GM12891 (cell line): ENCODE results near the gene DNMT3B.

Experiments
- PAX5 ChIP-seq: IDR thresholded peaks from 2 replicates; pipeline ENCODE4 v1.6.1; 2011; ENCODE audit warnings: low read length, moderate library complexity, mild to moderate bottlenecking; ENCODE audit not compliant: insufficient read depth, severe bottlenecking
- POLR2A ChIP-seq: IDR thresholded peaks from 2 replicates; pipeline ENCODE4 v1.6.1; 2011; ENCODE audit warnings: low read depth, low read length, control low read depth
- POLR2AphosphoS5 ChIP-seq: IDR thresholded peaks from 2 replicates; pipeline ENCODE4 v1.6.1; 2011; ENCODE audit warnings: low read depth, low read length, control low read depth
- SPI1 ChIP-seq: IDR thresholded peaks from 2 replicates; pipeline ENCODE4 v1.6.1; 2011; ENCODE audit warnings: low read depth, low read length, control low read depth
- TAF1 ChIP-seq: IDR thresholded peaks from 2 replicates; pipeline ENCODE4 v1.6.1; 2011; ENCODE audit warnings: low read depth, low read length, control low read depth

DNA sequence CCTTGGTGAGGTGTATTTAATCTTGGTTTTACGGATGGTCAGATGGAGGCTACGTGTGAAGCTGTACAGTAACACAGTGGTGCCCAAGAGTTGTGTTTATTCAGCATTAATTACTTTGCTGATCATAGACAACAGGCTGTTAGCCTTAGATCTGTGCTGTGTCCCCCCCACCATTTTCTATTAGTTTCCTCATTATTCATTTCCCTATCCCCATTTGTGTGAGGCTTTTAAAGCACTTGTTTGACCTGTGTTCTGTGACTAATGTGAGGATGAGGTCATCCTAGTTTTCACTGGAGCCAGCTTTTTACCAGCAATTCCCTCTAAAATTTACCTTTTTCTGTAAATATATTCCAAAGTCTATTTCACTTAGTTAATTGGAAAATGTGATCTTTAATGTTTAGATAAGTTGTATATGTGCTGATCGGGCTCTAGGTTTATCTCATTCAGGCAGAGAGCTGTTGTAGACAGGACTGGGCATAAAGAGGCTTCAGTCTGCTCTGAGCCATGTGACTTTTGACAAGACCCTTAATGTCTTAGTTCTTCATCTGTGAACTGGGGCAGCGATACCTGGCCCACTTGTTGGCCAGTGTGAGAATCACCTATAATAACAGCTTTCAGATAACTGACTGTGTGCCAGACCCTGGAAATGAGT lies 66.0 kb downstream of the DNMT3B start:
- no peak for TF ChIP-seq POLR2AphosphoS5
- no peak for TF ChIP-seq PAX5
- no peak for TF ChIP-seq POLR2A
- TF ChIP-seq TAF1, result no peak
- no peak for TF ChIP-seq SPI1
